ENCODE data around the gene DDX41. TPM values are rescaled to one million over a fixed set of nuclear protein-coding genes. Genes with fewer than 3 reads are reported as not detected.
"Not testable (repeated sequence)": the region's sequence is repeated elsewhere in the genome, so short reads cannot be mapped to it uniquely, and the experiment has no call there.

DDX41 gene
- total RNA-seq, 1 experiment from 2014 or later, result 122 TPM

GRCh38 chr5:177537389-177538361 is 20.9 kb upstream of the DDX41 start:
- no peak for DNase-seq (ENCODE audit: low spot score)

- no peak for DNase-seq (ENCODE audit: low spot score)
Observed at GRCh38 chr5:177536386-177536785, 19.6 kb upstream of the DDX41 start.

DNA sequence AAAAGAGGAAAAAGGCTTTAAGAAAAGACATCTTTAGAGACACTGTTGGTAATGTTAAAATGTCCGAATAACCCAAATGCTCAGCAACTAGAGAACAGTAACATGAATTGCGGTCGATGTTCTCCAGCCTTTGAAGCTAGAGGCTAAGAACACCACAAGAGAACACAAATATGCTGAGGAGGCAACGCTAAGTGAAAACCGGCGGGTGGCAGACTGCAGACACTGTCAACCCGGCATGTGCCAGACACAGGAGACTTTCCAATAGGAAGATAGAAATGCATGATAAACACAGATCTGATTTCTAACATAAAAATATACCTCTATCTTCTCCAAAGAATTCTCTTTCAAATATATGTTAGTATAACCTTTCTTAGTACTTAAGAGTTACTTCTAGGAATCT is 18.4 kb upstream of the DDX41 start:
- DNase-seq (ENCODE audit: low spot score), result no peak

DNA sequence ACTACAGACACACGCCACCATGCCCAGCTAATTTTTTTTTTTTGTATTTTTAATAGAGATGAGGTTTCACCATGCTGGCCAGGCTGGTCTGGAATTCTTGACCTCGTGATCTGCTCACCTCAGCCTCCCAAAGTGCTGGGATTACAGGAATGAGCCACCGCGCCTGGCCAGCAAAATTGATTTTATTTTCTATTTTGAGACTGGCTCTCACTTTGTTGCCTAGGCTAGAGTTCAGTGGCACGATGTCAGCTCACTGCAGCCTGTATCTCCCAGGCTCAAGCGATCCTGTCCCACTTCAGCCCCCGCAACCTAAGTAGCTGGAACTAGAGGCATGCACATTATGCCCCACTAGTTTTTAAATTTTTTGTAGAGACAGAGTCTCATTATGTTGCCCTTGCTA is 17.7 kb upstream of the DDX41 start:
- not testable (repeated sequence) for DNase-seq (ENCODE audit: low spot score)

DNA sequence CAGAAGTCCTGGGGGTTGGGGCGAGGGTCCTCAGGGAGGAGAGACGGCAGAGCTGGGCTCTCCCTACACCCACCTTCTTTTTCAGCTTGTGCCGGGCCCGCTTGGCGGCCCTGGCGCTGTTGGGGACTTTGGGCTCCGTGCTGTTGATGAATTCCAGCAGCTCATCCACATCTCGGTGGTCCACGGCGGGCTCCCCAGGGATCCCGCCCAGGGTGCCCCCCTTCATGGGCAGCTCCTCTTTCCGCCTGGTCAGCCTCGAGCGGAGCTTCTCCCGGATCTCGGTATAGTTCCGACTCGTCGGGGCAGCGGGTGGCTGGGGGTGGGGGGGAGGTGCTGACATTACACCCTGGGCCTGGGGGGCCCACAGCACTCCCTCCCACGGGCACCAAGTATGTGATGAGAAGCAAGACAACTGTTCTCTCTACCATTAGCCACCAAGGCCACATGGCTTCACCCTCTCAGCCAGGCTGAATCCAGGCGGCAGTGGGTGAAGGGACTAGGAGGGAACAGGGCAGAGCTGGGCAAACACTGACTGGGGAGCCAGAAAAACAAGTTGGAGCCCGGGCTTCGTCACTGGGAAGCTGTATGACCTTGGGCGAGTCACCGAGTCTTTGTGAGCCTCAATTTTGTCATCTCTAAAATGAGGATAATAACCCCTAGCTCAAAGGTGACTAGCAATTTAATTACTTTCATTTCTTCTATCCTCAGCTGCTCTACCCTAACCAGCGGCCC is 14.6 kb upstream of the DDX41 start:
- DNase-seq (ENCODE audit: low spot score), result no peak

DNA sequence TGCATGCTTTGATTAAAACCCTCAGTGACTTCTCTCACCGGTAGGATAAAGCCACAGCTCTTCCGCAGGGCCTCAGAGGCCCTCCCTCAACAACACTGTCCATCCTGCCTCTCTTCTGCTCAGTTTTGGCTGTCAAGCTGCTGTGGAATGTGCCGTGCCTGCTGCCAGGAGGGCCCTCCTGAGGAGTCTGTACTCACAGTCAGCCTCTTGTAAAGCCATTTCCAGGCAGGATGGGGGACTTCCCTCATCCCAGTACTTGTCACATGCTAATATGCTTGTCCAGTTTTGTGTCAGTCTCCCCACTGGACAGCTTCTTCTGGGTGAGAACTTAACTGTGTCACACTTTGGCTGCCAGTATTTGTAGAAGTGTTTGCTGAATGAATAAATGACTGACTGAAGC is 13.9 kb upstream of the DDX41 start:
- DNase-seq (ENCODE audit: low spot score), result no peak

DNA sequence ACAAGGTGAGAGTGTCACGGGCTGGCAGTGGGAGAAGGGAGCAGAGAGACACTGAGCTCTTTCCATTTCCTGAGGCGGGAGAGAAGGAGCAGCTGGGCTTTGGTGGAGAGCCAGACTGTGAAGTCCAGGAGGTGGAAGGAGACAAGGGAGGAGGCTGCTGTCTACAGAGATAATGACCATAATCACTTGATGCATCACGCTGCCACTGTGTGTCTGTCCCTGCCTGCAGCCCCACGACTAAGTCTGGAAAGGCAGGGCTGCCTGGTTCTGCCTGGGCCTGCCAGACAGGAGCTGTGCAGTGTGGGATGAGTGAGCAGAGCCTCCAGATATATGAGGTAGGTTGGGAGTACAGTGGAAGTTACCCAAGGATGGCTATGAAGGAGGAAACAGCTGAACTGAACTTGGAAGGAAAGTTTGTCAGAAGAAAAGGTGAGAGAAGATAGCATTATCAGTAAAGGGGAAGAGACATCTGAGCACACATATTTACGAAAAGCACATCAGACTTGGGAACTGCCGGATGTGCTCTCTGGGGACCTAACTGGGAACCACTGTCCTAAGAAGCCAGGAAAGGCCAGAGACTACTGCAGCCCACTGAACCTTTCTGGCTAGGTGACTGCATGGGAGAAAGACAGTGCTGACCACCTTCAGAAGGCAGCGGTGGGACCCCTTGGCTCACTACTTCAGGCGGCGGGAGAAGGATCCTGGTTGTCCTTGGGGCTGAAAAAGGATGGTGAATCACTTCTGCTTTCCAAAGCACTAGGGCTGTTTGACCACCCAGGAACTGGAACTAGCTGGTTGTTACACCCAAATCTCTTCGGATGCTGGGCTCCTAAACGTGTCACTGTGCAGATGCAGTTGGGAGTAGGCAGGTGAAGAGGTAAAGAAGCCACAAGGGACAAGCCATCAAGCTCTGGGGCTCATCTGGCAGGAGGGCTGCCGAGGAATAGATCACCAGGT is 12.8 kb upstream of the DDX41 start:
- no peak for DNase-seq (ENCODE audit: low spot score)

DNA sequence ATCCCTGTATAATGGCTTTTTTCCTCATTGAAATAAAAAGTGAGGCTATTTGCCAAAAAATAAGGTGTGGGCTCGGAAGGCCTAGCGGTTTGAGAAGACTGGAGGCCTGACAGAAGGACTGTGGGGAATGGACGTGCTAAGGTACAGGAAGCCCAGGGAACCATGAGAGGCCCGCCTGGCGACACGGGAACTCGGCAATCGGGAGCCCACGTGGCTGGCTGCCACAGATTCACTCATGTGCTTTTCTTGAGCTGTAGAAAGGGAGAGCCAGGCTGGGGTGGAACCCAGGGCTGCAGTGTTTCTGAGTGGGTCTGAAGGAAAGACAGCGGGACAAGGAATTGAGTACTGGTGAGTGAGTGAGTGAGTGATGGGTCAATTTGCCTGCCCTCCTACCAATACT is 11.9 kb upstream of the DDX41 start:
- no peak for DNase-seq (ENCODE audit: low spot score)

- DNase-seq (ENCODE audit: low spot score), result no peak
Observed at GRCh38 chr5:177527595-177527994, 10.8 kb upstream of the DDX41 start.

GRCh38 chr5:177526791-177527190 is 10.0 kb upstream of the DDX41 start:
- no peak for DNase-seq (ENCODE audit: low spot score)

- DNase-seq (ENCODE audit: low spot score), result no peak
Observed at GRCh38 chr5:177526191-177526590, 9.4 kb upstream of the DDX41 start.

- no peak for DNase-seq (ENCODE audit: low spot score)
Observed at GRCh38 chr5:177524941-177525655, 8.3 kb upstream of the DDX41 start.

GRCh38 chr5:177524539-177524900 is 7.8 kb upstream of the DDX41 start:
- DNase-seq (ENCODE audit: low spot score), result no peak

DNA sequence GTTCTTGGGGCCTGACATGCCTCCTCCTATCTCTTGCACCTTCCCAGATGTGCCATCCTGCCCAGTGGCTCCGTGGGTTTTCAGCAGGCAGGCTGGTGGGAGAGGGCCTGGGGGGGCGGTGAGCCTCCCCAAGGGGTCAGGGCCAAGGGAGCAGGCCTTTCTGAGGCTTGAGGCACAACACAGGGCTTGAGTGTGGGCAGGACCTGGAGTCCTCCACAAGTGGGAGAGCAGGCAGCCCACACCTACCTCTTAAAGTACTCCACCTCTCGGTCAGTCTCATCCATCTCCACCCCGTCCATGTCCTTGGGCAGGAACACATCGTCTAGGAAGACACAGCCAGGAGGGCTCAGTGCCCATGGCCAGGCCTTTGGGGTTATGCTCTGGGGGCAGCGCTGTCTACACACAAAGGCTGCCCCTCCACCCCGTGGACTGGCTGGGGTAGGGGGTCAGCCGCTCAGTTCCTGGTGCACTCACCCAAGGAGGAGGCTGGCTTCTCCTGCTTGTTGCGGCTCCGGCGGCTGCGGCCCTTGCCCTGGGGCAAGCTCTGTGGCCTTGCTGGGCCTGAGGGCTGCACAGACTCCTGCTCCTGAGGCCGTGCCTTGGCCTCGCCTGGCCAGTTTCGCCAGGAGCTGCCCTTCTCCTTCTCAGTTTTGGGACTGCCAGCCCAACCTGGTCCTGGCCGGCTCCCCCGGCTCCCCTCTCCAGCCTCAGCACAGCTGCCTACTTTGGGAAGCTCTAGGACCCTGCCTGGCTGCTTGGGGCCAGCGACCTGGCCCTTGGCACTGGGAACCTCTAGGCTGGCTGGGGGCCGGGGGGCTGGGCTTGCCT is 7.2 kb upstream of the DDX41 start:
- no peak for DNase-seq (ENCODE audit: low spot score)

GRCh38 chr5:177520916-177521513 is 4.3 kb upstream of the DDX41 start:
- no peak for DNase-seq (ENCODE audit: low spot score)

DNA sequence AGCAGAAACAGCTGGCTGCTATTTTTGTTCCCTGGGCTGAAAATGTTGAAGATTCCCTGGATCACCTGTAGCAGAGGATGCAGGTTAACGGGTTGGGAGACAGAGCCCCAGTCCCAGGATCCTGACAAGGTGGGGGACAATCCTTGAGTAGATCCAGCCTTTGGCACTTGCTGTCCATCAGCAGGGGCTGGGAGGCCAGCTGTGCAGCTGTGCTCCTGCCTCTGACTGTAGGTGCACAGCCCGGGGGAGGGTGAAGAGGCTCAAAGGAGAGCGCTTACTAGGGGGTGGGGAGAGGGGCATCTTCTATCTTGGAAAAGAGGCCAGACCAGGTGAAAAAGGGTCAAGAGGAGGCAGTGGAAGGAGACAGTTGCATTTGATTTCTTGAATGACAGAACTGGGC is 3.5 kb upstream of the DDX41 start:
- no peak for DNase-seq (ENCODE audit: low spot score)

- DNase-seq (ENCODE audit: low spot score), result no peak
Observed at GRCh38 chr5:177519463-177520235, 2.9 kb upstream of the DDX41 start.

DNA sequence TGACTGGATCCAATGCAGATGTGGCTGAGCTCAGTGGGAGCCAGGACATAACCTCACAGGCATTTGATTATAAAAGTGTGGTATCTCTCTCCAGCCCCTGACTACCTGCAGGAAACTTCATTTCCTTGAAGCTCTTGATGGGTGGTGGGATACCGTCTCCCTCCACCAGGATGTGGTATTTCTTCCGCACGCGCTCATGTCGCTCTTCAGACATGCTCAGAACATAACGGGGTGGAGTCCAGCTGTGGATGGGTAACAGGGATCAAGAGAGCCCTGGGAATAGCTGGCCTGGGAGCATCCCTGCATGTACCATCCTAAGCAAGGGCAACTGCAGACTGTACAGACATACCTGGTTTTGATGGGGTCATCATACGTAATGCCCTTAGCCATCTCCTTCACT is 1.2 kb downstream of the DDX41 start:
- no peak for DNase-seq (ENCODE audit: low spot score)

- no peak for DNase-seq (ENCODE audit: low spot score)
Observed at GRCh38 chr5:177514541-177514940, 2.2 kb downstream of the DDX41 start.
